ENCODE measurements around the gene TTC3. TPM values are rescaled to one million over a fixed set of nuclear protein-coding genes. Genes with fewer than 3 reads are reported as not detected.
A peak's percentile ranks its signal among the peaks of the same experiment; 100 is the strongest.

Gene TTC3
- total and polyA plus RNA-seq, 2 of the 13 experiments (the other 11 are each of a cell fraction or from before 2014, with no cell fraction given): 55.7 to 108 TPM

- 0 out of 2 replicates have a peak, but pooled peaks have one; percentile 29 for TF ChIP-seq SKIL (CRISPR knock-in tag; IDR thresholded peaks at IDR 0.05; ENCODE audit: borderline replicate concordance)
- no peak for TF ChIP-seq ZNF260 (CRISPR knock-in tag; IDR thresholded peaks at IDR 0.05; ENCODE audit: borderline replicate concordance, low read depth)
- peak; percentile 92 for TF ChIP-seq AHDC1 (CRISPR knock-in tag; IDR thresholded peaks at IDR 0.05; ENCODE audit: borderline replicate concordance)
- TF ChIP-seq TOPORS (CRISPR knock-in tag; IDR thresholded peaks at IDR 0.05): no peak
- no peak for TF ChIP-seq PBX3 (CRISPR knock-in tag; IDR thresholded peaks at IDR 0.05; ENCODE audit: borderline replicate concordance)
- TF ChIP-seq CAMTA2 (CRISPR knock-in tag; IDR thresholded peaks at IDR 0.05; ENCODE audit: borderline replicate concordance): no peak
- TF ChIP-seq TERF1 (CRISPR knock-in tag; IDR thresholded peaks at IDR 0.05): no peak
- TF ChIP-seq ETV5 (CRISPR knock-in tag; IDR thresholded peaks at IDR 0.05; ENCODE audit: borderline replicate concordance): peak; percentile 44; the same call in 1 of the 2 replicates
- TF ChIP-seq SOX13 (IDR thresholded peaks at IDR 0.05): peak; percentile 76
- peak in 1 of 2 experiments; percentile 93; a peak in 2 of 4 replicates for TF ChIP-seq SOX13 (CRISPR knock-in tag; conservative IDR thresholded peaks at IDR 0.05 in 1 of 2, IDR thresholded peaks at IDR 0.05 in 1 of 2)
- peak; percentile 73; the same call in 1 of the 2 replicates for TF ChIP-seq NR2F2 (IDR thresholded peaks at IDR 0.05; ENCODE audit: borderline replicate concordance, low read depth)
- TF ChIP-seq MAFK (conservative IDR thresholded peaks at IDR 0.05 in 1 of 2, IDR thresholded peaks at IDR 0.05 in 1 of 2; ENCODE audit: low read length in 2 of 2): no peak
- TF ChIP-seq GPN1 (CRISPR knock-in tag; IDR thresholded peaks at IDR 0.05; ENCODE audit: borderline replicate concordance): no peak
- no peak for TF ChIP-seq MTA1 (CRISPR knock-in tag; IDR thresholded peaks at IDR 0.05; ENCODE audit: borderline replicate concordance)
- TF ChIP-seq HNF4A (CRISPR knock-in tag; IDR thresholded peaks at IDR 0.05): peak; percentile 84
- TF ChIP-seq MBNL3 (CRISPR knock-in tag; conservative IDR thresholded peaks at IDR 0.05): no peak
- TF ChIP-seq ZNF136 (CRISPR knock-in tag; IDR thresholded peaks at IDR 0.05; ENCODE audit: low read depth): no peak
- no peak; the same call in 1 of the 2 replicates for TF ChIP-seq ELF4 (CRISPR knock-in tag; IDR thresholded peaks at IDR 0.05; ENCODE audit: borderline replicate concordance)
Observed at GRCh38 chr21:37082856-37083528, 9.9 kb downstream of the TTC3 start (continued).

Measured in HepG2 (cell line).